K562 (cell line): ENCODE measurements around the gene CDC20. TPM values are rescaled to one million over a fixed set of nuclear protein-coding genes. Genes with fewer than 3 reads are reported as not detected.

ENCODE experiments used
- CC2D1A ChIP-seq: fragments of 450-650 bp; IDR thresholded peaks from 2 replicates; pipeline ENCODE4 v1.6.1; 2017; ENCODE audit warnings: mild to moderate bottlenecking
- JUNB ChIP-seq: fragments of 450-650 bp; formaldehyde crosslinking; conservative IDR thresholded peaks from 2 replicates; pipeline ENCODE4 v1.4.0; 2020; ENCODE audit warnings: mild to moderate bottlenecking
- KAT8 ChIP-seq: fragments of 450-650 bp; IDR thresholded peaks from 2 replicates; pipeline ENCODE4 v1.6.1; 2016; ENCODE audit warnings: low read depth, mild to moderate bottlenecking
- SIN3B ChIP-seq: fragments of 450-650 bp; IDR thresholded peaks from 2 replicates; pipeline ENCODE4 v1.6.1; 2017; ENCODE audit warnings: low read depth, mild to moderate bottlenecking, moderate library complexity
- SMARCA4 ChIP-seq: fragments of 450-650 bp; IDR thresholded peaks from 2 replicates; pipeline ENCODE4 v1.6.1; 2016
- SPI1 ChIP-seq: IDR thresholded peaks from 2 replicates; pipeline ENCODE4 v1.6.1; 2011; ENCODE audit warnings: low read depth, low read length, control low read depth, borderline replicate concordance
- ZBTB40 ChIP-seq, 2 experiments: fragments of 450-650 bp in 1 of 2; sonication (generic) in 1 of 2; formaldehyde crosslinking in 1 of 2; IDR thresholded peaks; 2 replicates each; pipeline versions ENCODE4 v1.7.1 to v1.9.0; 2016 to 2022; ENCODE audit warnings: inconsistent platforms in 1 of 2, mild to moderate bottlenecking in 1 of 2, missing genetic modification reagents in 1 of 2
- ZNF232 ChIP-seq: sonication (generic); formaldehyde crosslinking; IDR thresholded peaks from 2 replicates; pipeline ENCODE4 v1.8.0; 2022; ENCODE audit warnings: mild to moderate bottlenecking, missing genetic modification reagents
- polyA plus RNA-seq, 8 experiments: library from polyadenylated mRNA; depleted of rRNA in 4 of 8; stranded (reverse) in 5 of 8; unstranded in 3 of 8; fragments of >200 nt; fragmentation: Nextera tagmentation in 2 of 8; fragmentation: Illumina TruSeq in 1 of 8; extraction: Ambion mirVana in 2 of 8; extraction: Trizol in 1 of 8; gene quantifications; 2 replicates each; pipeline versions ENCODE4 v1.2.1 to v1.2.3, GENCODE V29; 2011 to 2014; ENCODE audit warnings: inconsistent platforms in 1 of 8, missing spikeins in 1 of 8
- total RNA-seq, 7 experiments: library from RNA; depleted of rRNA in 6 of 7; stranded (reverse); fragments of >200 nt in 6 of 7; fragmentation: Illumina TruSeq in 2 of 7; extraction: Trizol in 2 of 7; gene quantifications; 2 replicates each; pipeline versions ENCODE4 v1.2.1 to v1.2.3, GENCODE V29; 2011 to 2021; ENCODE audit warnings: low replicate concordance in 1 of 7

Gene CDC20
- total and polyA plus RNA-seq, 9 of the 15 experiments (the other 6 are each of a cell fraction or from before 2014, with no cell fraction given) = 45.2 to 224 (median 121) TPM

GRCh38 chr1:43389326-43390313 lies 30.8 kb downstream of the CDC20 start, which contains the start of the genes MED8 and SZT2 (continued):
- TF ChIP-seq ZNF232 (peak; percentile 15; the same call in 1 of the 2 replicates), SIN3B (peak; percentile 70; the same call in 1 of the 2 replicates), KAT8 (no peak), SPI1 (peak; percentile 89), CC2D1A (no peak), JUNB (CRISPR knock-in tag) (no peak), SMARCA4 (peak; percentile 53; the same call in 1 of the 2 replicates), ZBTB40 (IDR thresholded peaks at IDR 0.05) (peak; percentile 99), ZBTB40 (CRISPR knock-in tag; IDR thresholded peaks at IDR 0.05) (no peak)
